ENCODE measurements around the gene CEP112.

CEP112 gene

GRCh38 chr17:65633146-65633881 lies 558.6 kb downstream of the CEP112 start:
- ATAC-seq, result no peak
- TF ChIP-seq PPARA (CRISPR knock-in tag; IDR thresholded peaks at IDR 0.05; ENCODE audit: borderline replicate concordance), result no peak
- no peak for TF ChIP-seq ZFP3 (CRISPR knock-in tag; IDR thresholded peaks at IDR 0.05)
- no peak for TF ChIP-seq CSDC2 (CRISPR knock-in tag; IDR thresholded peaks at IDR 0.05)
- no peak for TF ChIP-seq ZNF565 (CRISPR knock-in tag; conservative IDR thresholded peaks at IDR 0.05; ENCODE audit: low read depth)
- TF ChIP-seq ARNTL (CRISPR knock-in tag; IDR thresholded peaks at IDR 0.05; ENCODE audit: borderline replicate concordance, low read depth), result no peak
- TF ChIP-seq TSHZ2 (CRISPR knock-in tag; IDR thresholded peaks at IDR 0.05), result no peak

- TF ChIP-seq ZNF70 (CRISPR knock-in tag; IDR thresholded peaks at IDR 0.05), result no peak
- TF ChIP-seq TCF4 (CRISPR knock-in tag; IDR thresholded peaks at IDR 0.05; ENCODE audit: borderline replicate concordance), result no peak
- TF ChIP-seq RARB (CRISPR knock-in tag; IDR thresholded peaks at IDR 0.05), result no peak
- no peak for TF ChIP-seq CSDC2 (CRISPR knock-in tag; IDR thresholded peaks at IDR 0.05)
- no peak for TF ChIP-seq PPARA (CRISPR knock-in tag; IDR thresholded peaks at IDR 0.05; ENCODE audit: borderline replicate concordance)
- TF ChIP-seq BACH2 (CRISPR knock-in tag; IDR thresholded peaks at IDR 0.05; ENCODE audit: borderline replicate concordance), result no peak
- no peak for TF ChIP-seq GLIS3 (CRISPR knock-in tag; IDR thresholded peaks at IDR 0.05)
- TF ChIP-seq POU6F1 (CRISPR knock-in tag; IDR thresholded peaks at IDR 0.05; ENCODE audit: borderline replicate concordance, low read depth), result no peak
- no peak for TF ChIP-seq ZFP3 (CRISPR knock-in tag; IDR thresholded peaks at IDR 0.05)
- TF ChIP-seq ZC3H10 (CRISPR knock-in tag; IDR thresholded peaks at IDR 0.05), result no peak
- no peak for TF ChIP-seq ARNTL (CRISPR knock-in tag; IDR thresholded peaks at IDR 0.05; ENCODE audit: borderline replicate concordance, low read depth)
- ATAC-seq, result no peak
Observed at GRCh38 chr17:65630502-65630901, 561.4 kb downstream of the CEP112 start.

GRCh38 chr17:65629234-65629690 lies 562.7 kb downstream of the CEP112 start:
- no peak for ATAC-seq
- TF ChIP-seq TSHZ2 (CRISPR knock-in tag; IDR thresholded peaks at IDR 0.05) (no peak), ZNF8 (CRISPR knock-in tag; IDR thresholded peaks at IDR 0.05) (no peak), PATZ1 (CRISPR knock-in tag; IDR thresholded peaks at IDR 0.05; ENCODE audit: borderline replicate concordance) (no peak), OSR1 (CRISPR knock-in tag; IDR thresholded peaks at IDR 0.05) (no peak), ZC3H10 (CRISPR knock-in tag; IDR thresholded peaks at IDR 0.05) (no peak), GLIS3 (CRISPR knock-in tag; IDR thresholded peaks at IDR 0.05) (no peak), TOX (CRISPR knock-in tag; IDR thresholded peaks at IDR 0.05; ENCODE audit: borderline replicate concordance) (no peak), ZNF70 (CRISPR knock-in tag; IDR thresholded peaks at IDR 0.05) (no peak)

GRCh38 chr17:65628644-65629036 lies 563.3 kb downstream of the CEP112 start:
- ATAC-seq, result no peak; the same call in 2 of the 3 replicates
- TF ChIP-seq GLIS3 (CRISPR knock-in tag; IDR thresholded peaks at IDR 0.05), result no peak
- TF ChIP-seq SNAI2 (CRISPR knock-in tag; IDR thresholded peaks at IDR 0.05), result no peak
- no peak for TF ChIP-seq ZNF8 (CRISPR knock-in tag; IDR thresholded peaks at IDR 0.05)
- TF ChIP-seq PPARA (CRISPR knock-in tag; IDR thresholded peaks at IDR 0.05; ENCODE audit: borderline replicate concordance), result no peak
- no peak for TF ChIP-seq ZC3H10 (CRISPR knock-in tag; IDR thresholded peaks at IDR 0.05)
- no peak for TF ChIP-seq BACH2 (CRISPR knock-in tag; IDR thresholded peaks at IDR 0.05; ENCODE audit: borderline replicate concordance)
- TF ChIP-seq TSHZ2 (CRISPR knock-in tag; IDR thresholded peaks at IDR 0.05), result no peak
- no peak for TF ChIP-seq ARNTL (CRISPR knock-in tag; IDR thresholded peaks at IDR 0.05; ENCODE audit: borderline replicate concordance, low read depth)
- no peak for TF ChIP-seq OSR1 (CRISPR knock-in tag; IDR thresholded peaks at IDR 0.05)
- no peak for TF ChIP-seq CREB5 (CRISPR knock-in tag; IDR thresholded peaks at IDR 0.05; ENCODE audit: low read depth)
